ENCODE measurements around the gene MBP.

Gene MBP

DNA sequence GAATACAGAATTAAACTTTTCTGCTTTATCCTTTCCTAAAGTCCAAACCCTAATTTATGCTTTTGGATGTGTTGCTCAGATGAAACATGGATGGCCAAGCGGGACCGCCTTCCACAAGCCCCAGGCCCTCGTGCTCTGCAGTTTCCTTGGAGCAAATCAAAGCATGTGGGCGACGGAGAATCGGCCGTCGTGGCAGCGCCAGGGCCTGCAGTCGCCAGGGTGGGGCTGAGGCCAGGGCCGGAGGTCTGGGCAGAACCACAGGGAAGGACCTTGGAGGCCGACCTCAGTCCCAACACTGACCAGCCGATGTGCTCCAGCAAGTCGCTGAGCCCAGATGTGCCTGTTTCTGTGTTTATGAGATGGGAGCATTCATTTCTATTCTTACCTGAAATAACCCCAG lies 108.1 kb downstream of the MBP start:
- TF ChIP-seq POLR2AphosphoS5 (IDR thresholded peaks at IDR 0.05; ENCODE audit: low read depth, low read length) = no peak
- no peak for TF ChIP-seq TAF1 (IDR thresholded peaks at IDR 0.05; ENCODE audit: borderline replicate concordance, insufficient read depth, low read length)
- TF ChIP-seq SIN3A (IDR thresholded peaks at IDR 0.05; ENCODE audit: borderline replicate concordance, insufficient read depth, low read length) = no peak
- TF ChIP-seq FOXP2 (optimal IDR thresholded peaks at IDR 0.05; ENCODE audit: borderline replicate concordance, extremely low read depth, extremely low read length, insufficient read depth) = no peak
- no peak for TF ChIP-seq REST (IDR thresholded peaks at IDR 0.05; ENCODE audit: insufficient read depth in 1 of 2, low read depth in 2 of 2, low read length in 2 of 2)

- TF ChIP-seq REST (IDR thresholded peaks at IDR 0.05; ENCODE audit: insufficient read depth in 1 of 2, low read depth in 2 of 2, low read length in 2 of 2) (no peak), POLR2AphosphoS5 (IDR thresholded peaks at IDR 0.05; ENCODE audit: low read depth, low read length) (no peak), SIN3A (IDR thresholded peaks at IDR 0.05; ENCODE audit: borderline replicate concordance, insufficient read depth, low read length) (no peak), FOXP2 (optimal IDR thresholded peaks at IDR 0.05; ENCODE audit: borderline replicate concordance, extremely low read depth, extremely low read length, insufficient read depth) (no peak), TAF1 (IDR thresholded peaks at IDR 0.05; ENCODE audit: borderline replicate concordance, insufficient read depth, low read length) (no peak)
These were observed 109.3 kb downstream of the MBP start for GRCh38 chr18:77023102-77023782.

- TF ChIP-seq SIN3A (IDR thresholded peaks at IDR 0.05; ENCODE audit: borderline replicate concordance, insufficient read depth, low read length) (no peak), REST (IDR thresholded peaks at IDR 0.05; ENCODE audit: insufficient read depth in 1 of 2, low read depth in 2 of 2, low read length in 2 of 2) (no peak), TAF1 (IDR thresholded peaks at IDR 0.05; ENCODE audit: borderline replicate concordance, insufficient read depth, low read length) (no peak), POLR2AphosphoS5 (IDR thresholded peaks at IDR 0.05; ENCODE audit: low read depth, low read length) (no peak)
These were observed 110.0 kb downstream of the MBP start for GRCh38 chr18:77022556-77022955.

GRCh38 chr18:77022116-77022515 lies 110.5 kb downstream of the MBP start:
- no peak for TF ChIP-seq TAF1 (IDR thresholded peaks at IDR 0.05; ENCODE audit: borderline replicate concordance, insufficient read depth, low read length)
- no peak for TF ChIP-seq FOXP2 (optimal IDR thresholded peaks at IDR 0.05; ENCODE audit: borderline replicate concordance, extremely low read depth, extremely low read length, insufficient read depth)
- TF ChIP-seq SIN3A (IDR thresholded peaks at IDR 0.05; ENCODE audit: borderline replicate concordance, insufficient read depth, low read length) = no peak
- no peak for TF ChIP-seq REST (IDR thresholded peaks at IDR 0.05; ENCODE audit: insufficient read depth in 1 of 2, low read depth in 2 of 2, low read length in 2 of 2)

- TF ChIP-seq TAF1 (IDR thresholded peaks at IDR 0.05; ENCODE audit: borderline replicate concordance, insufficient read depth, low read length) (no peak), POLR2AphosphoS5 (IDR thresholded peaks at IDR 0.05; ENCODE audit: low read depth, low read length) (no peak), SIN3A (IDR thresholded peaks at IDR 0.05; ENCODE audit: borderline replicate concordance, insufficient read depth, low read length) (no peak)
These were observed 111.5 kb downstream of the MBP start for GRCh38 chr18:77021075-77021474.

All from PFSK-1 (cell line).